ENCODE measurements around the gene CSTF1.

DNA sequence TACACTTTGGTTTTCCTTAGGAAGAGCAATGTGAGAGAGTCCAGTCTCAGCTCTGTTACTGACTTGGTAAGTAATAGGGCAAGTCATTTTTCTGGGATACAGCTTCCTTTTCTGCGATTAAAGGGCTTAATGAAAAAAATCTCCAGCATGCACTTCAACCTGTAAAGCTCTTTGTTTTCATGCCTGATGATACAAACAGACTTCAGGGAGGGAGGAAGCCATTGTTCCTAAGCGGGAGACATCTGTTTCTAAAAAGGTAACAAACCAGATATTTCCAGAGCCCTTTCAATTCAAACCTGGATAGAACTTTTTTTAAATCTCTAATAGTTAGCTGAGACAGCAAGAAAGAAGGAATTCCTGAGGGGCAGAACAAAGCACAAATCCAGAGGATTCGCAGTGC, 14.5 kb downstream of the CSTF1 start:
- TF ChIP-seq, protein P1, sequence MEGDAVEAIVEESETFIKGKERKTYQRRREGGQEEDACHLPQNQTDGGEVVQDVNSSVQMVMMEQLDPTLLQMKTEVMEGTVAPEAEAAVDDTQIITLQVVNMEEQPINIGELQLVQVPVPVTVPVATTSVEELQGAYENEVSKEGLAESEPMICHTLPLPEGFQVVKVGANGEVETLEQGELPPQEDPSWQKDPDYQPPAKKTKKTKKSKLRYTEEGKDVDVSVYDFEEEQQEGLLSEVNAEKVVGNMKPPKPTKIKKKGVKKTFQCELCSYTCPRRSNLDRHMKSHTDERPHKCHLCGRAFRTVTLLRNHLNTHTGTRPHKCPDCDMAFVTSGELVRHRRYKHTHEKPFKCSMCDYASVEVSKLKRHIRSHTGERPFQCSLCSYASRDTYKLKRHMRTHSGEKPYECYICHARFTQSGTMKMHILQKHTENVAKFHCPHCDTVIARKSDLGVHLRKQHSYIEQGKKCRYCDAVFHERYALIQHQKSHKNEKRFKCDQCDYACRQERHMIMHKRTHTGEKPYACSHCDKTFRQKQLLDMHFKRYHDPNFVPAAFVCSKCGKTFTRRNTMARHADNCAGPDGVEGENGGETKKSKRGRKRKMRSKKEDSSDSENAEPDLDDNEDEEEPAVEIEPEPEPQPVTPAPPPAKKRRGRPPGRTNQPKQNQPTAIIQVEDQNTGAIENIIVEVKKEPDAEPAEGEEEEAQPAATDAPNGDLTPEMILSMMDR (IDR thresholded peaks at IDR 0.05) = no peak
- TF ChIP-seq POLR2A (IDR thresholded peaks at IDR 0.05) (no peak), POLR2AphosphoS5 (IDR thresholded peaks at IDR 0.05) (no peak)

Measured in prostate gland (tissue), 2 donors.